ENCODE measurements around the gene SLC26A11.

SLC26A11 gene

DNA sequence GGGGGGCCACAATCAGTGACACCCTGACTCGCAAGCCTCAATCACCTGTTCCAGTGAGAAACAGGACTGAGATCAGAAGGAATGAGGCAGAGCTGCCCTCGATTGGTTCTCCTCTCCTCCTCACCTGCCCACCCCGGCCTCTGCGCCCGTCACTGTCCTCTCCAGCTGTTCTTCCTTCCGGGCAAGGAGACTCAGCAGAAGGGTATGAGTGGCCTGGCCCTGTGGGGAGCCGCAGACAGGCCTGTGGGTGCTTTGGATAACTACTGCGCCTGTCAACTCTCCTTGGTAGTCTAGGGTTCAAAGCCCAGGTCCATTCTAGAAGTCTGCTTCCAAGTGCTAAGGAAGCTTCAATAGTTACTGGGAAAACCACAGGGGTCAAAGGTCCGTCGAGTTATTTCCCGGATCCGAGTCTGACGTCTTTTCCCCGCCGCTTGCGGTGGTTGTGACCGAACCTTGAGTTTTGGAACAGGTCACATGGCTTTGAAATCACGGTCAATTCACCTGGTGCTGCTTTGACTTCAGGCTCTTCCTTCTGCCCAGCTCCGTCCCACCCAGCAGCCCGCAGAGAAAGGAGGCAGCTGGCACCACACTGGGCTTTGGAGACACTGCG, 42.1 kb upstream of the SLC26A11 start:
- TF ChIP-seq, protein P1, sequence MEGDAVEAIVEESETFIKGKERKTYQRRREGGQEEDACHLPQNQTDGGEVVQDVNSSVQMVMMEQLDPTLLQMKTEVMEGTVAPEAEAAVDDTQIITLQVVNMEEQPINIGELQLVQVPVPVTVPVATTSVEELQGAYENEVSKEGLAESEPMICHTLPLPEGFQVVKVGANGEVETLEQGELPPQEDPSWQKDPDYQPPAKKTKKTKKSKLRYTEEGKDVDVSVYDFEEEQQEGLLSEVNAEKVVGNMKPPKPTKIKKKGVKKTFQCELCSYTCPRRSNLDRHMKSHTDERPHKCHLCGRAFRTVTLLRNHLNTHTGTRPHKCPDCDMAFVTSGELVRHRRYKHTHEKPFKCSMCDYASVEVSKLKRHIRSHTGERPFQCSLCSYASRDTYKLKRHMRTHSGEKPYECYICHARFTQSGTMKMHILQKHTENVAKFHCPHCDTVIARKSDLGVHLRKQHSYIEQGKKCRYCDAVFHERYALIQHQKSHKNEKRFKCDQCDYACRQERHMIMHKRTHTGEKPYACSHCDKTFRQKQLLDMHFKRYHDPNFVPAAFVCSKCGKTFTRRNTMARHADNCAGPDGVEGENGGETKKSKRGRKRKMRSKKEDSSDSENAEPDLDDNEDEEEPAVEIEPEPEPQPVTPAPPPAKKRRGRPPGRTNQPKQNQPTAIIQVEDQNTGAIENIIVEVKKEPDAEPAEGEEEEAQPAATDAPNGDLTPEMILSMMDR (IDR thresholded peaks at IDR 0.05; ENCODE audit: poor library complexity, severe bottlenecking), result no peak
- Histone ChIP-seq H3K36me3 (ENCODE audit: low read depth) (no peaks in the 10 kb centered on the region), H3K4me3 (ENCODE audit: severe bottlenecking) (no peak overlapping the region), H3K9me3 (ENCODE audit: severe bottlenecking) (no peaks in the 10 kb centered on the region), H3K27me3 (ENCODE audit: insufficient read depth, poor library complexity, severe bottlenecking) (no peaks in the 10 kb centered on the region), H3K4me1 (ENCODE audit: insufficient read depth, poor library complexity, severe bottlenecking) (no peaks in the 10 kb centered on the region), H3K27ac (ENCODE audit: poor library complexity, severe bottlenecking) (no peak overlapping the region)
- no peak for DNase-seq (ENCODE audit: low spot score)
- ATAC-seq (ENCODE audit: low read depth), result no peak

DNA sequence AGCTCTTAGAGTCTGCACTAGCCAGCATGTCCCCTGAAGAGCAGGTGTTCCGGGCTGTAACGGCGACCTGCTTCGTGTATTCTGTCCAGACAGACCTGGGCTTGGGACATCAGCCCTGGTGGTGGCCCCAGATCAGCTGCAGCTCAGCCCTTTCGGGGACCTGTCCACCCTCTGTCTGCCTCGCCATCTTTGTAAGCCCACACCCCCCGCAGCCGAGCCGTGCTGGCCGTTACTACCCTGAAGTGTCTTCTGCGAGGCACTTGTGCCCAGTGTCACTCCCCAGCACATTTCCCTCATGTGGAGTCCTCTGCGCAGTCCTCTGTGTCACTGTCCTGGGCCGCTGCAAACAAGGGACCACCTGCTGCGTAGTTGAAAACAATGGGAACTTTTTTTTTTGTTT, 40.0 kb upstream of the SLC26A11 start:
- TF ChIP-seq, protein P1 (IDR thresholded peaks at IDR 0.05; ENCODE audit: poor library complexity, severe bottlenecking), result no peak
- no peaks in the 10 kb centered on the region for H3K9me3 ChIP-seq (ENCODE audit: severe bottlenecking)
- ATAC-seq (ENCODE audit: low read depth) (no peak), DNase-seq (ENCODE audit: low spot score) (no peak)
- no peaks in the 10 kb centered on the region for H3K27me3 ChIP-seq (ENCODE audit: insufficient read depth, poor library complexity, severe bottlenecking)
- H3K27ac ChIP-seq (ENCODE audit: poor library complexity, severe bottlenecking), result no peak overlapping the region
- H3K36me3 ChIP-seq (ENCODE audit: low read depth), result no peaks in the 10 kb centered on the region
- H3K4me1 ChIP-seq (ENCODE audit: insufficient read depth, poor library complexity, severe bottlenecking), result no peaks in the 10 kb centered on the region
- no peak overlapping the region for H3K4me3 ChIP-seq (ENCODE audit: severe bottlenecking)

DNA sequence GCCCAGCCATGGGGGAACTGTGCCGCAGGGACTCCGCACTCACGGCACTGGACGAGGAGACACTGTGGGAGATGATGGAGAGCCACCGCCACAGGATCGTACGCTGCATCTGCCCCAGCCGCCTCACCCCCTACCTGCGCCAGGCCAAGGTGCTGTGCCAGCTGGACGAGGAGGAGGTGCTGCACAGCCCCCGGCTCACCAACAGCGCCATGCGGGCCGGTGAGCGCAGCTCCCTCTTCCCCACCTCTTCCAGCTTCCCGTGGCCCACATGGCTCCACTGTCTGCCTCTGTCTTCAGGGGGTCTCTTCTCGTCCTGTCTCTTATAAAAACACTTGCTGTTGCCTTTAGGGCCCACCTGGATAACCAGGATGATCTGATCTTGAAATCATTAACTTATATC, 38.8 kb upstream of the SLC26A11 start:
- no peaks in the 10 kb centered on the region for H3K36me3 ChIP-seq (ENCODE audit: low read depth)
- no peaks in the 10 kb centered on the region for H3K27me3 ChIP-seq (ENCODE audit: insufficient read depth, poor library complexity, severe bottlenecking)
- H3K27ac ChIP-seq (ENCODE audit: poor library complexity, severe bottlenecking), result no peak overlapping the region
- no peak for DNase-seq (ENCODE audit: low spot score)
- H3K4me3 ChIP-seq (ENCODE audit: severe bottlenecking), result no peak overlapping the region
- TF ChIP-seq, protein P1 (IDR thresholded peaks at IDR 0.05; ENCODE audit: poor library complexity, severe bottlenecking), result no peak
- H3K9me3 ChIP-seq (ENCODE audit: severe bottlenecking), result no peaks in the 10 kb centered on the region
- no peak for ATAC-seq (ENCODE audit: low read depth)
- no peaks in the 10 kb centered on the region for H3K4me1 ChIP-seq (ENCODE audit: insufficient read depth, poor library complexity, severe bottlenecking)

DNA sequence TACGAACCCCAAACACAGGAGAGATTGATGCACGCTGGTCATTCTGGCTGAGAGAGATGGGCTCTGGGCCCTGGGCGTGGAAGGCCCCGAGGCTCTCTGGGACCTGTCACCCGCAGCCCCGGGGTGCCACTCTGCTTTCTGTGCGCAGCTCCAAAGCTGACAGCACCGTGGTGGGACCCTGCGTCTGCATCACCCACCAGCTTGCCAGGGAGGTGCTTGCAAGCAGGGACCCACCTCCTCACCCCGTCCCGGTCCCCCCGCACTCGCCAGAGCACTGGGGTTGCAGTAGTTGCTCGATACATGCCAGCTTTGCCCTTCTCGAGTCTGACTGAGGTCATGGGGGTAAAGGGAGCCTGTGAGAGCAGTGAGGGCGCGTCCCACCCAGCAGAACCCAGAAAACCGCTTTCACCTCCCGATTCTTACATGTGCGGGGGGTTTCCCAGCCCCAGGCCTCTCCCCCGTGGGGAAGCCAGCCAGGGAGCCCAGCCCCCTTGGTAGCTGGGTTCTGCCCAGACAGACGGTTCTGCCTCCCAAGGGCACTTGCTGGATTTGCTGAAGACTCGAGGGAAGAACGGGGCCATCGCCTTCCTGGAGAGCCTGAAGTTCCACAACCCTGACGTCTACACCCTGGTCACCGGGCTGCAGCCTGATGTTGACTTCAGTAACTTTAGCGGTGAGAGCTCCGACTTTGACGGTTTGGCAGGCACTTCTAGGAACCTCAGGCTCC, 37.9 kb upstream of the SLC26A11 start:
- peaks cover under 1% of the 10 kb centered on the region for H3K4me1 ChIP-seq (ENCODE audit: insufficient read depth, poor library complexity, severe bottlenecking)
- H3K9me3 ChIP-seq (ENCODE audit: severe bottlenecking), result no peaks in the 10 kb centered on the region
- H3K4me3 ChIP-seq (ENCODE audit: severe bottlenecking), result no peak overlapping the region
- H3K27me3 ChIP-seq (ENCODE audit: insufficient read depth, poor library complexity, severe bottlenecking), result no peaks in the 10 kb centered on the region
- TF ChIP-seq, protein P1 (IDR thresholded peaks at IDR 0.05; ENCODE audit: poor library complexity, severe bottlenecking), result no peak
- H3K27ac ChIP-seq (ENCODE audit: poor library complexity, severe bottlenecking), result no peak overlapping the region
- DNase-seq (ENCODE audit: low spot score) (no peak), ATAC-seq (ENCODE audit: low read depth) (no peak)
- H3K36me3 ChIP-seq (ENCODE audit: low read depth), result no peaks in the 10 kb centered on the region

DNA sequence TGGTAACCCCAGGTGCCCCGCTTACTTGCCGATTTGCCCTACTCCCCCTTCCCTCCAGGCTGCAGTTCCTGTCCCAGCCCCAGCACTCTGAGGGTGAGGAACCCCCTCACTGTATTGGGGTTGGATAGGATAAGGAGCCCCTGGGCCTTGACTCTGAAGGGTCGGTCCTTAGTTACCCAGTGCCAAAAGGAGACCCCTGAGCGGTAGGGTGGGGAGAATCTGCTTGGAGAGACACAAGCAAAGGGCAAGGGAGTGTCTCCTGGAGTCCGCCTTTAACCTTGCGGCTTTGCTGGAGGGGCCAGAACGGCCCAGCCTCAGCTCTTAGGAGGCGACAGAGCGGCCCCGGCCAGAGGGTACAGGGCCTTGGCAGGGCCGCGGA, 37.4 kb upstream of the SLC26A11 start:
- Histone ChIP-seq H3K9me3 (ENCODE audit: severe bottlenecking) (no peaks in the 10 kb centered on the region), H3K36me3 (ENCODE audit: low read depth) (no peaks in the 10 kb centered on the region), H3K27ac (ENCODE audit: poor library complexity, severe bottlenecking) (no peak overlapping the region), H3K27me3 (ENCODE audit: insufficient read depth, poor library complexity, severe bottlenecking) (no peaks in the 10 kb centered on the region), H3K4me1 (ENCODE audit: insufficient read depth, poor library complexity, severe bottlenecking) (peaks cover 6% of the 10 kb centered on the region), H3K4me3 (ENCODE audit: severe bottlenecking) (no peak overlapping the region)
- ATAC-seq (ENCODE audit: low read depth), result no peak
- no peak for DNase-seq (ENCODE audit: low spot score)
- TF ChIP-seq, protein P1 (IDR thresholded peaks at IDR 0.05; ENCODE audit: poor library complexity, severe bottlenecking), result no peak

All from RWPE2 (cell line).